AG09309 (cell line): ENCODE measurements around the gene RTN4R.

ENCODE experiments used
- DNase-seq: peaks from one replicate; pipeline ENCODE4 v3.0.0-alpha.2; 2010; ENCODE audit warnings: low read depth
- H3K4me3 ChIP-seq: 2 replicates; pipeline ENCODE4 v1.5.1; 2011; ENCODE audit warnings: mild to moderate bottlenecking, low read depth, low read length, moderate library complexity; ENCODE audit not compliant: control insufficient read depth
- CTCF ChIP-seq: IDR thresholded peaks from 2 replicates; pipeline ENCODE4 v1.5.1; 2011; ENCODE audit warnings: mild to moderate bottlenecking, low read depth, low read length, inconsistent platforms; ENCODE audit not compliant: insufficient read depth, control insufficient read depth; ENCODE audit errors: missing control alignments

The RTN4R gene

GRCh38 chr22:20204806-20205205 is 63.3 kb downstream of the RTN4R start:
- no peak for TF ChIP-seq CTCF
- H3K4me3 ChIP-seq: no peak overlapping the region
- DNase-seq: no peak

- TF ChIP-seq CTCF: no peak
These were observed 63.8 kb downstream of the RTN4R start for GRCh38 chr22:20204311-20204710.

GRCh38 chr22:20203552-20204201 is 64.4 kb downstream of the RTN4R start:
- no peak for DNase-seq

More at GRCh38 chr22:20204311-20204710, 63.8 kb downstream of the RTN4R start:
- H3K4me3 ChIP-seq: no peak overlapping the region
- no peak for DNase-seq

GRCh38 chr22:20203142-20203551 is 65.0 kb downstream of the RTN4R start:
- DNase-seq: no peak
- no peak for TF ChIP-seq CTCF
- no peak overlapping the region for H3K4me3 ChIP-seq

More at GRCh38 chr22:20203552-20204201, 64.4 kb downstream of the RTN4R start:
- H3K4me3 ChIP-seq: no peak overlapping the region
- no peak for TF ChIP-seq CTCF

- no peak overlapping the region for H3K4me3 ChIP-seq
- no peak for DNase-seq
- no peak for TF ChIP-seq CTCF
These were observed 66.2 kb downstream of the RTN4R start for GRCh38 chr22:20201837-20202392.

- H3K4me3 ChIP-seq: no peak overlapping the region
- no peak for TF ChIP-seq CTCF
- no peak for DNase-seq
These were observed 68.2 kb downstream of the RTN4R start for GRCh38 chr22:20199906-20200305.
